ENCODE results near the gene PRR13.
"Not testable (repeated sequence)": the region's sequence is repeated elsewhere in the genome, so short reads cannot be mapped to it uniquely, and the experiment has no call there.

The PRR13 gene

DNA sequence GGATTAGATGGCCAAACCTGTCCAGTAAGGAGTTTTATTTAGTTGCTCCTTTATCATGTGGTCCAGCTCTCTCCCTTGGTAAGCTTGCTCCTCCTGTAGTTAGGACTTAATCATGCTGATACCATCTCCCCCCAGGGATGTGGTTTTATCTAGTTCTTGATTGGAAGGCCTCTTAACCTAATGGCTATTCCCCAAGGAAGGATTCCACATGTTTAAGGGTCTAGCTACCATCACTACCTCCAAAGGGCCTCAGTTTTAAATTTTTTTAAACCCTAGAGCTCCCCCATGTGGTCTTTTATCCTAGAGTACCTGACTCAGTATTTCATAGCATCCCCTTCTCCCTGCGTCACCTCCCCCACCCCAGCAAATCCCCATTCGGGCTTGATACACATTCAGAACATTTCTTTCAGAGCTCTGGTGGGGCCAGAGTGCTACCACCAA is 35.3 kb downstream of the PRR13 start:
- TF ChIP-seq, protein P1, sequence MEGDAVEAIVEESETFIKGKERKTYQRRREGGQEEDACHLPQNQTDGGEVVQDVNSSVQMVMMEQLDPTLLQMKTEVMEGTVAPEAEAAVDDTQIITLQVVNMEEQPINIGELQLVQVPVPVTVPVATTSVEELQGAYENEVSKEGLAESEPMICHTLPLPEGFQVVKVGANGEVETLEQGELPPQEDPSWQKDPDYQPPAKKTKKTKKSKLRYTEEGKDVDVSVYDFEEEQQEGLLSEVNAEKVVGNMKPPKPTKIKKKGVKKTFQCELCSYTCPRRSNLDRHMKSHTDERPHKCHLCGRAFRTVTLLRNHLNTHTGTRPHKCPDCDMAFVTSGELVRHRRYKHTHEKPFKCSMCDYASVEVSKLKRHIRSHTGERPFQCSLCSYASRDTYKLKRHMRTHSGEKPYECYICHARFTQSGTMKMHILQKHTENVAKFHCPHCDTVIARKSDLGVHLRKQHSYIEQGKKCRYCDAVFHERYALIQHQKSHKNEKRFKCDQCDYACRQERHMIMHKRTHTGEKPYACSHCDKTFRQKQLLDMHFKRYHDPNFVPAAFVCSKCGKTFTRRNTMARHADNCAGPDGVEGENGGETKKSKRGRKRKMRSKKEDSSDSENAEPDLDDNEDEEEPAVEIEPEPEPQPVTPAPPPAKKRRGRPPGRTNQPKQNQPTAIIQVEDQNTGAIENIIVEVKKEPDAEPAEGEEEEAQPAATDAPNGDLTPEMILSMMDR (IDR thresholded peaks at IDR 0.05; ENCODE audit: insufficient read depth, low read depth, low read length, missing control alignments) = no peak
- DNase-seq (ENCODE audit: low read depth) = no peak

DNA sequence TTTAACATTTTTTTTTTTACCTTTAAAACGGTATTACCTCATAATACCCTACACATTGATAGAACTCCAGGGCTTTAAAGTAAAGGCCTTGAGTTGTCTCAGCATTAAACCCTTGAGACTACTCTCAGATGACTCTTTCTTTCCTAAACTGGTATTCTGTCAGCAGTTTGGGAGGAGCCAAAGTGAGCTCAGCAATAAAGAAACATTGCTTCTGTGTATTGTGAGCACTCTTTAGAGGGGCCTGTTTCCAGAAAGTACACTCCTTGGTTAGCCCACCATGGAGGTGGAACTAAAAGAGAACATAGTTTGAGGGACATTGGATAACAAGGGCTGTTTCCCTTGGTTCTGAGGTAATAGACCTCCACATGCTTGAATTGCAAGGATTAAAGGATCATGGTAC is 37.3 kb downstream of the PRR13 start:
- H3K4me3 ChIP-seq (ENCODE audit: low read length) = no peak overlapping the region
- TF ChIP-seq, protein P1 (IDR thresholded peaks at IDR 0.05; ENCODE audit: insufficient read depth, low read depth, low read length, missing control alignments) = no peak
- DNase-seq (ENCODE audit: low read depth) = no peak

More for the DNA sequence above, 35.3 kb downstream of the PRR13 start:
- H3K4me3 ChIP-seq (ENCODE audit: low read length) = no peak overlapping the region

DNA sequence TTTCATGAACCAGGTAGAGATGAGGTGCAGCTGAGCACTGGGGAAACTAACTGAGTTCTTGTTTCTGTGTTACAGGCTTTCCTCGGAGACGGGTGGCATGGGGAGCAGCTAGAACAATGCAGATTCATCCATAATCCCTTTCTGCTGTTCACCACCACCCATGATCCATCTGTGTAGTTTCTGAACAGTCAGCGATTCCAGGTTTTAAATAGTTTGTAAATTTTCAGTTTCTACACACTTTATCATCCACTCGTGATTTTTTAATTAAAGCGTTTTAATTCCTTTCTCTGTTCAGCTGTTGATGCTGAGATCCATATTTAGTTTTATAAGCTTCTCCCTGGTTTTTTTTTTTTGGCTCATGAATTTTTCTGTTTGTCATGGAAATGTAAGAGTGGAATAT is 37.8 kb downstream of the PRR13 start:
- TF ChIP-seq, protein P1 (IDR thresholded peaks at IDR 0.05; ENCODE audit: insufficient read depth, low read depth, low read length, missing control alignments) = no peak
- no peak overlapping the region for H3K4me3 ChIP-seq (ENCODE audit: low read length)
- no peak for DNase-seq (ENCODE audit: low read depth)

DNA sequence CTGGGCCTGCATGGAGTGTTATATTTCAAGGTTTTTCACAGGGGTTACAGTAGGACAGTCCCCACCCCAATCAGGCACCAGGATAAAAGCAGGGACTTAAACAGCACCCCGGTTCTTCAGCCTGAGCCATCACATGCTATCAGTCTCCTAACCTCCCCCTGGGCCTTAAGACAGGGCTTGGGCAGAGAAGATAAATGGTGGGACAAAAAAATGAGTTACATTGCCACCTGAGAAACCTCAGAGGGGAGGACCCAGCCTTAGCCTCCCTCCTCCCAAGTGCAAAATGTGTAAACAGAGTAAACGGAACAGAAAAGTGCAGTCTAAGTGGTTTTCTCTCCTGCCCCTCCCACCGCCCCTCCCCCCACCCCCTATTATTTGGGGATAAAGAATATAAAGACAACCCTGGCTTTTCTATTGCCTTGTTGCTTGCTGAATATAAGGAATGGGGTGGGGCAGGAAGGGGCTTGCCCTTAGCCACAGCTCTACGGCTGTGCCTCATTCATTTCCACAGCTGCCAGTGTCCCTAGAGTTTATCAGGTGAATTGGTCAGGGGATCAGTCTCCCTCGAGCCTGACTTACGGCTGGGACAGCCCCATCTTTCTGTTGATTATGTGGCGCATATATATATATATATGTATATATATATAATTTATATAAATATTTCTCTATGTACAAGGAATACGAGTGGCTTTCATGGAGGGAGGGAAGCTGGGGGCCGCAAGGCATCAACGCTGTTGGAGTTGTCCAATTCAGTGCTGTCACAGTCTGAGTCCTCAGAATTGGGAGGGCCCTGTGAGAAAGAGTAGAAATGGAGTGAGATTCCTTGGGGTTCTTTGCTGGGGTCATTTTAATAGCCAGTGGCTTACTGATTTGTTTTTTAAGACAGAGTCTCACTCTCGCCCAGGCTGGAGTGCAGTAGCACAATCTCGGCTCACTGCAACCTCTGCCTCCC is 39.2 kb downstream of the PRR13 start:
- TF ChIP-seq, protein P1 (IDR thresholded peaks at IDR 0.05; ENCODE audit: insufficient read depth, low read depth, low read length, missing control alignments) = no peak
- H3K4me3 ChIP-seq (ENCODE audit: low read length) = no peak overlapping the region
- no peak for DNase-seq (ENCODE audit: low read depth)

DNA sequence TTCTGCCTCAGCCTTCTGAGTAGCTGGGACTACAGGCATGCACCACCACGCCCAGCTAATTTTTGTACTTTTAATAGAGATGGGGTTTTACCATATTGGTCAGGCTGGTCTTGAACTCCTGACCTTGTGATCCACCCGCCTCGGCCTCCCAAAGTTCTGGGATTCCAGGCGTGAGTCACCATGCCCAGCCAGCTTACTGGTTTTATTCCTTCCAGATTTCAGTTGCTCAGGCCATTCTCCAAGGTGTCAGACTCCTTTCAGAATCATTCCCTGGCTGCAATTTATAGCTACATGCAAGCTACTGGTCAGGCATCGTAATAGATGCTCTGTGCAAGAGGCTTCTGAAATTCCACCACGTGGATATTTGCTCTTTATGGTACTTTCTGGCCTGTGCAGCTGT is 39.9 kb downstream of the PRR13 start:
- DNase-seq (ENCODE audit: low read depth); H3K4me3 ChIP-seq (ENCODE audit: low read length): not testable (repeated sequence)

DNA sequence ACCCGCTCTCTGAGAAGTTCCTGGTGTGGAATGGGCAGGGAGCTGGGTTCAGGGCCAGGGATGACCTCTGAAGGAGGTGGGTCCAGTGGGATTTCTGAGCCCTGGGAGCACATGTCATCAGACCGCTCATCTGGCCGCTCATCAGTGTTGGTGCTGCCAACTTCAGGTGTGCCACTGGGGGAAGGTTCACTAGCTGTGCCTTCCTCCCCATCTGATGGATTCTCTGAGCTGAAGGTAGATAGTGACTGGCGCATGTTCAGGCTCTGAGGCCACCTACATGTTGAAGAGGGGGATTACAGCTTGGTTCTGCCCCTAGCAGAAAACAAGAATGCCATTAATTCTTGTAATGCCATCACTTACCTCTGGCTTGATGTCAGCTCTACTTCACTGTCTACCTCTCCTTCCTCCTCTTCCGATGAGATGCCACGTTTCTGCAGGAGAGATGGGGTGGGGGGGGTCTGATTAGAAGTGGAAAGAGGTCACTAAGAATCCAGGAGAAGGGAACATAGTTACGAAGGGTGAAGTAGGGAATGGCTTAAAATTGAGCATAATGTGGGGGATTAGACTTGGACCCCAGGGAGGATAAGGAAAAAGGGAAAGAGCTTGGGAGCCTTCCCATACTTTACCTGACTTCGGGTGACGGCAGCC is 40.5 kb downstream of the PRR13 start:
- DNase-seq (ENCODE audit: low read depth) = peak; percentile 37
- TF ChIP-seq, protein P1 (IDR thresholded peaks at IDR 0.05; ENCODE audit: insufficient read depth, low read depth, low read length, missing control alignments) = peak; percentile 14

DNA sequence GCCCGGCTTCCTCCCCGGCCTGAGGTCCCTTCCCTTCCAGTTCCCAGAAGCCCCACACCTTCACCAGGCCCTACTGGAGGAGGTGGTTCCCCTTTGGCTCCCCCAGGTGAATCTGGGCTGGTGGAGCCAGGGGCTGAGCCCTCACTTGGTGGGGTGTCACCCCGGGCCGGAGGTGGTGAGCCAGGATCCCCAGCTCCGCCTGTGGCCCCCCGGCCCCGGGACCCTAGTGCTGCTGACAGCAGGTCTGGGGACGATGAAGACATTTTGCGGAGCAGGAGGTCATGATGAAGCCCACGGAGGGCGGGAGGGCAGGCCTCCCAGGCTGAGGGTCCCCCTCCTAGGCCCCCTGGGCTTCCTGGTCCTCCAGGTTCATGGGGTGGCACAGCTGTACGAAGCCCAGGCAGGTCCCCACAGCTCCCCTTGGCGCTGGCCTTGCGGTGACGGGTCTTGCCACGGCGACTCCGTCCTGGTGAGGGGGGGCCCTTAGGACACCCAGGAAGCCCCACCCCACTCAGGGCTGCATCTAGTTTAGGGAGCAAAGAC is 41.2 kb downstream of the PRR13 start:
- TF ChIP-seq, protein P1 (IDR thresholded peaks at IDR 0.05; ENCODE audit: insufficient read depth, low read depth, low read length, missing control alignments) = no peak
- H3K4me3 ChIP-seq (ENCODE audit: low read length) = no peak overlapping the region
- DNase-seq (ENCODE audit: low read depth) = no peak

More for the DNA sequence above, 40.5 kb downstream of the PRR13 start:
- H3K4me3 ChIP-seq (ENCODE audit: low read length) = no peak overlapping the region

All from epithelial cell of esophagus (primary cell).